Fibroblast of skin of left quadriceps (primary cell): ENCODE results near the gene KLHDC3.
A peak's percentile ranks its signal among the peaks of the same experiment; 100 is the strongest.
"Not testable (repeated sequence)": the region's sequence is repeated elsewhere in the genome, so short reads cannot be mapped to it uniquely, and the experiment has no call there.

ENCODE experiments used
- DNase-seq, 2 experiments: peaks; one replicate each; pipeline ENCODE4 v3.0.0-alpha.2; 2013; ENCODE audit warnings: low read depth in 2 of 2

KLHDC3 gene

DNA sequence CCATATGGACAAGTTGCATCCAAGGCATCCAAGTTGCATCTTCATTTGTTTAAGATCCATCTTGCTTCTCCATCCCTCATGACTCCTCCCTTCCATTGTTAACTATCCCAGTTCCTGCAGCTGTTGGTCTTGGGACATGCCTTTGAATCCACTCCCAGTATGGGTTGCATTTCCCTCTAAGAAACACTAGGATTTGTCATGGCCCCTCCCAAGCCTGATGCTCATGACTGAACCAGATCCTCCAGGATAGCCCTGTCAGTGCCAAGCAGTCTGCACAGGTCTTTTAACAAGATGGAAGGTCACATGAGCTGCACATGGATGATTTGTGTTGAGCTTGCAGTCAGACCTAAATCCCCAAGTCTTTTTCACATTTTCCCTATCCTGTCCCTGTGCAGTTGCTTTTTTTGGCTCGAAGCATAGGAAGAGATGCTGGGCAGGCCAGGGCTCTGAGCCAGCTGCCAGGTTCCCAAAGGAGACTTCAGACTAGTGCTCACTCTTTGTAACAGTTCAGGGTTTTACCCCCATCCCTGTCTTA is 25.5 kb upstream of the KLHDC3 start:
- no peak for DNase-seq

DNA sequence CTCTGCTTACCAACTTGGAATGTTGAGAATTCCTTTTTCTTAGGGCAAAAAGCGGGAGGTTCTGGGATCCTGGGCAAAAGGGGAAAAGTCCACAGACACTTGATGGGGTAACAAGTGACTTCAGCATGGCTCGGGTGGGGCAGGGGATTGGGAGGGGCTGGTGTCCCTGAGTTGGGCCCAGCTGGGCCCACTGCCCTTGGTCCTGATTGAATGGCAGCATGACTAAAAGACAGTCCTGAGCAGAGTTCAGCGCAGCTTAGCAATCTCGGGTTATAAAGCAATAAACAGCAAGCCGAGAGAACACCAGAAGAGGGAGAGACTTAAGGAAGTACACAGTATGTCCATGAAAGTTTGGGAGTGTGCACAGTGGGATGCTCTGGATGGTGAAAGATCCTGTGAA is 24.1 kb upstream of the KLHDC3 start:
- DNase-seq: no peak

DNA sequence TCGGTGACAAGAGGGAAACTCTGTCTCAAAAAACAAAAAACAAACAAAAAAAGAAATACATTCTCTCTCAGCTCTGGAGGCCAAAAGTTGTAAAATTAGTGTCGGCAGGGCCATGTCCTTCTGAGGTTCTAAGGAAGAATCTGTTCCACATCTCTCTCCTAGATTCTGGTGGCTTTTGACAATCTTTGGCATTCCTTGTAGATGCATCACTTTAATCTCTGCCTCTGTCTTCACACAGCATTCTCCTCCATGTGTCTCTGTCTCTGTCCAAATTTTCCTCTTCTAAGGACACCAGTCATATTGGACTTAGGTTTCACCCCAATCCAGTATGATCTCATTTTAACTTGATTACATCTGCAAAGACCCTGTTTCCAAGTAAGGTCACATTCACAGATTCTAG is 20.6 kb upstream of the KLHDC3 start:
- DNase-seq: no peak

DNA sequence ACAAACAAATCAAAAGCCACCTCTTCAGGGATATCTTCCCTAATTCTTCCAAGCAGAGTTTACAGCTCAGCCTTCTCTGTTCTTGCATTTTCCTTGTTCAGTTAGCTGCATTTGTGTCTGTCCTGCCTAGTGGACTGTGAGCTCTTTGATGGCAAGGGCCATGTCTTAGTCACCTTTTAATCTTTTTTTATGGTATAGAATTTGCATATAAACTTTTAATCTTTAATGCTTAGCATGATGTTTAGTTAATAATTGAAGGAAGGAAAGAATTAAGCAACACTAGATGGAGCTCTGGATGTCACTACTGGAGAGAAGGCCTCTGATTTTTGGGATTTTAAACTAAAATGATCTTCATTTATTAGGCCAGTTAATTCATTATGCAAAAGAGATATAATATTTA is 17.5 kb upstream of the KLHDC3 start:
- no peak for DNase-seq

DNA sequence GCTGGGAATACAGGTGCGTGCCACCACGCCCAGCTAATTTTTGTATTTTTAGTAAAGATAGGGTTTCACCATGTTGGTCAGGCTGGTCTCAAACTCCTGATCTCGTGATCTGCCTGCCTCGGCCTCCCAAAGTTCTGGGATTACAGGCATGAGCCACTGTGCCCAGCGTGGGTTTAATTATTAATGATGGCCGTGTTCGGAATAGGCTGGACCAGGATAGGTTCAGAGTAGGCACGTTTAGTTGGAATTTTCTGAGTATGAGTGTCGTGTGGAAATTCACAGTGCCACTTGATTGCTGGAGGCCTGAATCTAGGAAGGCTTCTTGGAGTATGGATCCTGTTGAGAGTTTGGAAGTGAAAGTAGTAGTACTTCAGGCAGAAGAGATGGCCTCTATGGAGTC is 15.8 kb upstream of the KLHDC3 start:
- DNase-seq: not testable (repeated sequence)

DNA sequence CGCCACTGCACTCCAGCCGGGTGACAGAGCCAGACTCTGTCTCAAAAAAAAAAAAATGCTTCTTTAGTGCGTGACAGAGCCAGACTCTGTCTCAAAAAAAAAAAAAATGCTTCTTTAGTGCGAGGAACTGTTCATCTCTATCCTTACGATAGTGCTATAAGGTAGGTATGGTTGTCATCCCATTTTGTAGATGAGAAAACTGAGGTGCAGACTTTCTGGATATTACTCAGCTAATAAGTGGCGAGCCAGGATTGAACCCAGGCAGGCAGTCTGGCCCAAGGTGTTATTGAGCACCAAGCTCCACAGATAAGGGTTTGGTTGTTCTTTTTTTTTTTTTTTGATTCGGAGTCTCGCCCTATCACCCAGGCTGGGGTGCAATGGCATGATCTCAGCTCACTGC is 12.2 kb upstream of the KLHDC3 start:
- DNase-seq: no peak

DNA sequence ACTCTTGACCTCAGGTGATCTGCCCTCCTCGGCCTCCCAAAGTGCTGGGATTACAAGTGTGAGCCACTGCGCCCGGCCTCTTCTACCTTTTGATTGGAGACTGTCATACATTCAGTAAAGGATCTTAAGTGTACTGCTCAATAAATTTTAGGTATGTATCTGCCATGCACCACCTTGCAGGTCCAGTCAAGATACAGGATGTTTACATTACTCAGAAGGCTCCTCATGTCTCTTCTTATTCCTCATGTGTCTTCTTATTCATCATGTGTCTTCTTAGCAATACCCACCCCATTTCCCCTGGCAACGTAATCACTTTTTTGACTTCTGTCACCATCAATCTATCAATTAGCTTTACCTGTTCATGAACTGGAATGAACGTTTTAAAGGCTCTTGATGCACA is 8.2 kb upstream of the KLHDC3 start:
- DNase-seq: no peak

DNA sequence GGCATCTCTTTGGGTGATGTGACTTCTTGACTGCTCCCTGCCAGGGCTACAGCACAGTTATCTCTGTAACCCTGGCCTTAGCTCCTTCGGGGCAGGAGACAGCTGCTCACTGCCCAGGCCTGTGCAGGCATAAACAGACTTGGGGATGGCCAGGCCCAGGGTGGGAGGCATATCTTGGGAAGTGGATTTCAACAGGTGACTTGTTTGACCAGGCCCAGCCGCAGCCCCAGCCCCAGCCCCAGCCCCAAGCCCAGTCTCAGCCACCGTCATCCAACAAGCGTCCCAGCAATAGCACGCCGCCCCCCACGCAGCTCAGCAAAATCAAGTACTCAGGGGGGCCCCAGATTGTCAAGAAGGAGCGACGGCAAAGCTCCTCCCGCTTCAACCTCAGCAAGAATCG is 7.8 kb upstream of the KLHDC3 start:
- DNase-seq: no peak

DNA sequence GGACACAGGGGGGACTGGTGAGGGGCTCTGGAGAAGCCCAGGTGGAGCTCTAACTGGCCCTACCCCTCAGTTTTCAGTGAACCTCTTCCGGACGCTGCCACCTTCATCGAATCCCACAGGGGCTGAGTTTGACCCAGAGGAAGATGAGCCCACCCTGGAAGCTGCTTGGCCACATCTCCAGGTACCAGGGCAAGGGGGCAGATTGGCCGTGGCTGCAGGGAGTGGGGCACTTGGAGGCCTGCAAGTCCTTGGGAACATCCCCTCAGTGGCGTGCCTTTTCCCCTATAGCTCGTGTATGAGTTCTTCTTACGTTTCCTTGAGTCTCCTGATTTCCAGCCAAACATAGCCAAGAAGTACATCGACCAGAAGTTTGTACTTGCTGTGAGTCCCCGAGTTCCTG is 6.9 kb upstream of the KLHDC3 start:
- no peak for DNase-seq

DNA sequence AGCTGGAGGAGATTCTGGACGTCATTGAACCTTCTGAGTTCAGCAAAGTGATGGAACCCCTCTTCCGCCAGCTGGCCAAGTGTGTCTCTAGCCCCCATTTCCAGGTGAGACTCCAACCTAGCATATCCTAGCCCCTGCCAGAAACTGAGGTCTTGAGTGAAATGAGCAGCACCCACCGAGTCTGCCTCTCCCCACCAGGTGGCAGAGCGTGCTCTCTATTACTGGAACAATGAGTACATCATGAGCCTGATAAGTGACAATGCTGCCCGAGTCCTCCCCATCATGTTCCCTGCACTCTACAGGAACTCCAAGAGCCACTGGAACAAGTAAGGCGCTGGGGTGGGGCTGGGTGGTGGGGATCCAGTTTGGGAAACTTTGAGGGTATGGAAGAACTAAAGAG is 4.9 kb upstream of the KLHDC3 start:
- peak in 1 of 2 experiments; percentile 6 for DNase-seq

DNA sequence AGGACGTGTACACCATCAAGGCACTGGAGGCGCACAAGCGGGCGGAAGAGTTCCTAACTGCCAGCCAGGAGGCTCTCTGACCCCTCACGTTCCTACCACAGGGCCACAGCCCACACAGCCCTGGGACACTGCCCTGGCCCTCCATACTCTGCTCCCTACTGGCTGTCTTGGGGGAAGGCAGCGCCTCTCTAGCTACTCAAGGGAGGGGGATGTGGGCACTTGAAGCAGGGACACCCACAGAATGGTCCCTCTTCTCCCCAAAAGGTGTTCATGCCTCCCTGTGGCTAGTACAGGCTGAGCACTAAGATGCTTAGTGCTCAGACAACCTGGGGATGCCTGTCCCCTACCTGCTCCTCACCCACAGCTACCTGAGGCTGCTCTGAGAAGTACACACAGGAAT is 2.8 kb upstream of the KLHDC3 start:
- DNase-seq: no peak

DNA sequence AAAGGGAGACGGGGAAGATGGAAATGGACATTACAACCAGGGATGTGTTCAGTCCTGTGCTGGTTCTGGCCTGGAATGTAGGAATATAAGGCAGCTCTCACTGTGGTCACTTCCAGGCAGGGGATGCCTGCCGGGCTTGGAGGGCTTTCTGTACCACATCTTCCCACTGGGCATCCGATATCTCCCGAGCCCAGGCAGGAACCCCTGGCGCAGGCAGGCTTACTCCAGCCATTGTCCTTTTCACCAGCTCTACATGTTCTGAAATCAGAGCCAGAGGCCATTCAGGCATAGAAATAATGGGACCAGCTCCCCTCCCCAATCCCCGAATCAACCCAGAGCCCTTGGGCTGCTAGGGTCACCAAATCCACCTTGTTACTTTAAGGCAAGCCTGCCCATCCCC is 1.7 kb upstream of the KLHDC3 start:
- no peak for DNase-seq

DNA sequence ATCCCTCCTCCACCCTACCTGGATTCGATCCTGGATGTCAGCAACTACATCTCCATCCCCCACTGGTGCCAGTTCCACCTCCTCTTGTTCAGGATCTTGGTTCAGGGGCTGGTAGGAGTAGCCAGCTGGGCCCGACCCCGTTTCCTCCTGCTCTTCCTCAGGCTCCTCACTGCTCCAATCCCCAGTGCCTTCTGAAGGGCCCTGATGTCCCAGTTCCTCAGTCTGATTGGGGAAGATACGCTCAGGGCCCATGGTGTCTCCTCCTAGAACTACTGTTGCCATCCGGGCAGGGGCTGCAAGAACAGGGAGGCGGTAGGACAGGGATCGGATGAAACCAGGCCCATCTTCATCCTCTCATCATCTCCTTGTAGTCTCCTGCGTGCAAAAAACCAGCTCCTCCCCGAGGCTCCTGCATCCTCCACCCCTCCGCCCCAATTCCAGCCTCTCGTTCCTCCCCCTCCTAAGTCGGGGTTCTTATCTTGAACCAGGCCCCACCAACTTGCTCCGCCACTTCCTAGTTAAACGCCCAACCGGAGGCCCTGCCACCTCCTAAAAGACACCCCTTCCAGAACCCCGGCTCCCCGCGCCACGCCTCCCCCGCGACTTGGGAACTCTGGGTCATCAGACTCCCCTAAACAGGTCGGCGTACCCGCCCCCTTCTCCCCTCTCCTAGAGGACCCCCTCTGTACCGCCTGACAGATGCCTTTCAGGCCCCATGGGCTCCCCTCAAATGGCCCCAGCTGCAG is 779 bp upstream of the KLHDC3 start:
- peak in 1 of 2 experiments; percentile 4 for DNase-seq

DNA sequence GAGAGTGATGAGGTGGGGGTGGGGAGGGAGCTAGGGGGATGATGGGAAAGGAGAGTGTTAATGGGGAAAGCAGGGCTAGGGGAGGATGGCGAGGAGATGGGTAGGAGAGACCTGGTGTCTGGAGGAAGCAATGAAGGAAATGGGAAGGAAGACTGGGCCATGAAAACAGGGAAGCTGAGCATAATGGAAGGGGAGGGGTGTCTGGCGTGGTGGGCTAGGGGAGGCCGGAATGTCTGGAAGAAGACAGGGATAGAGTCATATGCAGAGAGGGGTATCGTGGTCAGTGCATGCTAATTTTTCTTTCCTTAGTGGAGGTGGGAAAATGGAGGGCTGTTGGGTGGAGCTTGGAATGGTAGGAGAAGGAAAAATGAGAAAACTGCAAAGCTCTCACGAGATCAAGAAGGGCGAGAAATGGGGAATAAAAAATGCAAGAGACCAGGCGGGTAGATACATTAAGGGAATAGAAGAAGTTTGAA is 423 bp downstream of the KLHDC3 start:
- DNase-seq: peak in 1 of 2 experiments; percentile 4

DNA sequence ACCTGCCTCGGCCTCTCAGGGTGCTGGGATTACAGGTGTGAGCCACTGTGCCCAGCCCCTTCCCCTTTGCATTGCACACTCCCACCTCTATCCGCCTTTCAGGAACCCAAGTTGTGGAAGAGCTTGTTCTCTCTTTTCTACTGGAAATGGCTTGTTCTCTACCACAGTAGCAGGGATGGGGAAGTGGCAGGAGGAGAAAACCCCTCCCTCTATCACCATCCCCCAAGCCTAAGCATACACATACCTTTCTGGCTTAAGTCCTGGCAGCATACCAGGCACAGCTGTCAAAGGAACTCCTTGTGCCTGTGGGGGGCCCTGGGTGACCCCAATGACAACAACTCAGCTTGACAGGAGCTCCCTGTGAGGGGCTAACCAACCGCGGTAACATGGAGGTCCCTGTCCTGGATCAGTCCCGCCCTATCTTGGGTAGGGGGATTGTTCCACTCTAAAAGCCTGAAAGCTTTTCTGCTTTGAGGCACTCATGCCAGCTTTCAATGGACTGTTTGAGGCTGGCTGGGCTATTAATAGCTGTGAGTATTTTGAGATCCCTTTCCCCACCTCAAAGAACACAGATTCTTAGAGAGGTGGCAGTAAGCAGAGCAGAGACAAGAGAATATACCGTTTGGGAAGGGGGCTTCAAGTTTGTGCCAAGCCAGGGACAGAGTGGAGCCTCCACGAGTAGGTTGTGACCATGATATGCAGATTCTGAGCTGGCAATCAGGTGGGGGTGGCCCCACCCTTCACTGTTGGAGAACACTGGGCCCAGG is 2.3 kb downstream of the KLHDC3 start:
- no peak for DNase-seq

DNA sequence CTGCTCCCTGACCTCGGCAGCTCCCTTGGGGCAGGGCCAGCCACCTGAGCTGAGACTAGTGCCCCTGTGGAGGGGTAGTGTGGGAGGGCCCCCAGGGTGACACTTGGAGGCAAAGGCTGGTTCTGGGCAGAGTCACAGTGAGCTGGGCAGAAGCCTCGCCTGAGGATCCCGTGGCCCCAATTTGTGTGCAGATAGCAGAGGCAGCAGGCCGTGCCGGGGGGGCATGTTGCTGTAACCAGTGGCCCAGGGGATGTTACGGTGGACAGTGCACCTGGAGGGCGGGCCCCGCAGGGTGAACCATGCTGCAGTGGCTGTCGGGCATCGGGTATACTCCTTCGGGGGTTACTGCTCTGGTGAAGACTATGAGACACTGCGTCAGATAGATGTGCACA is 2.9 kb downstream of the KLHDC3 start:
- DNase-seq: no peak

DNA sequence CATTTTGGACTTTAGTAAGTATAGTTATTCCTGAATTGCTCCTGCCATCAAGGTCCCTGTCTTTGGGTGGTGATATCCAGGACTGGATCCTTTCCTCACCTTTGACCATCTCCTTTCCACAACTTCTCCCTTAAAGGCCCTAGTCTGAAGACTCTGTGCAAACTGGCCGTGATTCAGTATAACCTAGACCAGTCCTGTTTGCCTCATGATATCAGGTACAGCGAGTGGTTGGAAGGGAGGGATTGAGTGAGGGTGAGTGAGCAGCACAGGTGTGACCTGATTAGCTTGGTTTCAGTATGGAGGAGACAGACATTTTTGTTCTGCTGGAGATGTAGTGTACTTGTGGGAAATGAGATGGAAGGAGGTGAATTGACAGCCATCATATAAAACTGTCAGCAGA is 5.1 kb downstream of the KLHDC3 start:
- DNase-seq: no peak

DNA sequence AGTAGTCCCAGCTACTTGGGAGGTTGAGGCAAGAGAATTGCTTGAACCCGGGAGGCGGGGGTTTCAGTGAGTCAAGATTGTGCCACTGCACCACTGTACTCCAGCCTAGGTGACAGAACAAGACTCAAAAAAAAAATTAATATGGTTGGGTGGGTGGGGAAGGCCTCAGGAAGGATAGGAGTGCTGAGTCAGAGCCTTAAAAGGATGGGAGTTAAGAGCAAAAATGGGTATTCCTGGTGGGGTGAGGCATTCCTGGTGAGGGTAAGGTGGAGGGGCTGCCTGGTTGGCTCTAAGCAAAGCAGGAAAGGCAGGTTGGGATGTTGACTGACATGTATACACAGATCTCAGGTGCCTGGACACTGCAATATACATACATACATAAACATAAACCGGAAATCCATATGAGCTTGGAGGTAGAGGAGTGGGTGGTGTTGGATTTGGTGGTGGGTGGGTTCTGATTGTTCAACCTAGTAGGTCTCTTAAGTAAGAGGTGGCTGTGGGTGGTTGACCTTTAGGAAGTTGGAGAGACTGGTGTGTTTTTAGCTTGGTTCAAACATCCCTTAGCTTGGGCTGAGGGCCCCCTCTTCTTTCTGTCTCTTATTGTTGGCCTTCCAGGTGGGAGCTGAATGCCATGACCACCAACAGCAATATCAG is 6.1 kb downstream of the KLHDC3 start:
- no peak for DNase-seq

DNA sequence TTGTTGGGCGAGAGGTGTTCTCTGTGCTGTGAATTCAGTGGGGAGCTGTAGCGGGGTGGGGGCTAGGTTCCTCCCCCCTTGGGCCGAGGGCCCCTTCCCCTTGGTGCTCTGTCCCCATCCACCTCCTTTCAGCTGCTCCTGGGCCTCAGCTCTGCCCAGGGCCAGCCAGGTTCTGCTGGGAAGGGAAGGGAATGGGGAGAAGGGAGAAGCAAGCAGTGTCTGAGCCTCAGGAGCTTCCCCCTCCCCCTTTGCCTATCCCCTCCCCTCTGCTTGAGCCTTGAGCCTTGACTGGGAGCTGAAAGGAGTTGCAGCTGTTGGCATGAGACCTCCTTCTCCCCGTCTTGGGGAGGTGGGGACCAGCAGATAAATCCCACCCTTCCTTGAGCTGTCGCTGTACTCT is 6.8 kb downstream of the KLHDC3 start:
- no peak for DNase-seq

DNA sequence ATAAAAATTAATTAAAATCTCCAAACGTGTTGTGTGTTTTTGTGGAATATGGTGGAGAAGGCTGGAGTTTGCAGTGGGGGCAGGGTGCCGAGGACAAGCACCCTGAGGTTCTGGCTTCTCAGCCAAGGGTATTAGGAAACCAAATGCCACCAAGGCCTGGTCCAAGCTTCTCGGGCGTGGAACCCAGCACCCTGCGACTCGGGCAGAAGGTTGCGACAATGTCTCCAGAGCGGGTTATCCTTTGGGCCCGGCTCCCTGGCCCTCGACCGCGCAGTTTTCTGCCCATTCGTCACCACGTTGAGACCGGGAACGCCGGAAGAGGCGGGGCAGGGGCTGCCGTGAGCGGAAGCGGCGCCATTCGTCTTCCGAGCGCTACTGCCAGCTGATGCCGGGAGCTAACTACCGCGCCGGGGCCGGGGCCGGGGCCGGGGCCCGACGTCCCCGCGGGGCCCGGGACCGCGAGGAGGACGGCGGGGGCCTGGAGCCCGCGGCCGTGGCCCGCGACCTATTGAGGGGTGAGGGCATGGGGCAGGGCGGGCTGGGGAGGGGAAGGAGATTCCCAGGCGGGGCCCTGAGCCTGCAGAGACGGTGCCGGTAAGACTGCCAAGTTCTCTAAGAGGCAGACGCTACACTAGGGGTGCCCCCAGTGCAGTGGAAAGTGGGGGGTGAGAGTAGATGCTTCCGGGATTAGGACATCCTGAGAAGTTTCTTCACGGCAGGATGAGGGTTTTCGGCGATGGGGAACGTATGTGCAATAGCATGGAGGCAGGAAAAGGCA is 7.4 kb downstream of the KLHDC3 start, which contains the start of gene RRP36:
TSS of gene RRP36 (plus strand) at position 354 of the 778 bp plus-strand sequence. CDS start at position 386, 32 bp downstream.
- DNase-seq: peak in 1 of 2 experiments; percentile 34

DNA sequence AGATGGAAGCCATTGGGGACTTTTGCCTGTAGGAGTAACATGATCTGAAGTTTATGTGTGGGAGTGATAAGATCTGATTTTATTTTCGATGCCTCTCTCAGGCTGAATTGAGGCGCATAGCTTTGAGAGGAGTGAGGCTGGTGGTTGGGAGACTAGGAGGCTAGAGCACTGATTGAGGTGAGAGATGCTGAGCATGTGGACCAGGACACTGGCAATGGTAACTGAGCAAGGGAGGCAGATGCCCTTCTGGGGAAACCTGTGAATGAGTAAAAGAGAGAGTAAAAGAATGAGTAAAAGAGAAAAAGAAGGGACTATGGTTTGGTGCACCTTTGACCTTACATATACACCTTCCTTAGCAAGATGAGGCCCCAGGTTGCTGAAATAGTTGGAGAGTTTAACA is 10.4 kb downstream of the KLHDC3 start:
- no peak for DNase-seq

DNA sequence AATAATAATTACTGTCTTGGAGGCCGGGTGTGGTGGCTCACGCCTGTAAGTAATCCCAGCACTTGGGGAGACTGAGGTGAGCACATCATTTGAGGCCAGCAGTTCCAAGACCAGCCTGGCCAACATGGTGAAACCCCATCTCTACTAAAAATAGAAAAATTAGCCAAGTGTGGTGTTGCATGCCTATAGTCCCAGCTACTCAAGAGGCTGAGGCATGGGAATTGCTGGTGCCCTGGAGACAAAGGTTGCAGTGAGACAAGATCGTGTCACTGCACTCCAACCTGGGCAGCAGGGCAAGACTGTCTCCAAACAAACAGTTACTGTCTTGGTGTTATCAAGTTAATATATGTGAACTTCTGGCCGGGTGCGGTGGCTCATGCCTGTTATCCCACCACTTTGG is 12.3 kb downstream of the KLHDC3 start:
- DNase-seq: no peak
